ENCODE measurements around the gene TNNI2. TPM values are rescaled to one million over a fixed set of nuclear protein-coding genes. Genes with fewer than 3 reads are reported as not detected.
A peak's percentile ranks its signal among the peaks of the same experiment; 100 is the strongest.

The TNNI2 gene
- total RNA-seq, 4 donors from 2014 or later = 1,499 to 3,728 (median 2,254) TPM

DNA sequence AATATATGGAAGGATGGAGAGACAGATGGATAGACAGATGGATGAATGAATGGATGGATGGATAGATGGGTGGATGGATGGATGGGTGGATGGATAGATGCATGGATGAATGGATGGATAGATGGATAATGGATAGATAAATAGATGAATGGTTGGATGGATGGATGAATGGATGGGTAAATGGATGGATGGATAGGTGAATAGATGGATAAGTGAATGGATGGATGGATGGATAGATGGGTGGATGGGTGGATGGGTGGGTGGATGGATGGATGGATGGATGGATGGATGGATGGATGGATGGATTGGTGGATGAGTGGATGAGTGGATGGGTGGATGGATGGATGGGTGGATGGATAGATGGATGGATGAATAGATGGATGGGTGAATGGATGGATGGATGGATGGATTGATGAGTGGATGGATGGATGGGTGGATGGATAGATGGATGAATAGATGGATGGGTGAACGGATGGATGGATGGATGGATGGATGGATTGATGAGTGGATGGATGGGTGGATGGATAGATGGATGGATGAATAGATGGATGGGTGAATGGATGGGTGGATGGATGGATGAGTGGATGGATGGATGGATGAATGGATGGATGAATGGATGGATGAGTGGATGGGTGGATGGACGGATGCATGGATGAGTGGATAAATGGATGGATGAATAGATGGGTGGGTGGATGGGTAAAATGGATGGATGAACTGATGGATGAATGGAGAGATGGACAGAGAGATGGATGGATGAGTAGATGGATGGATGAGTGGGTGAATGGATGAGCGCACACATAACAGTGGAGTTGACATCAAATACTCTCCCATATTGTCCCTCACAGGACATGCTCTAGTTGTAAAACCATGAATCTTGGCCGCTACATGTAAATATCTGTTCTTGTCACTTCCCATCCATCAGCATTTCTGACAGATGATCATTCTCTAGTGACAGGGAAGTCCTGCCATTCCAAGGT lies 22.9 kb downstream of the TNNI2 start:
- no peaks in the 10 kb centered on the region for H3K9me3 ChIP-seq
- no peak overlapping the region for H3K4me3 ChIP-seq
- in situ Hi-C loops (cut with MboI; ENCODE audit: low sequenced_read_pairs in 4 of 4) = no loop called here
- H3K36me3 ChIP-seq = no peaks in the 10 kb centered on the region
- no peaks in the 10 kb centered on the region for H3K27me3 ChIP-seq
- intact Hi-C loops (cut with DNase I; ENCODE audit: low total_unique reads) = no loop called here
- no peak for TF ChIP-seq POLR2A (IDR thresholded peaks at IDR 0.05)
- TF ChIP-seq, protein P1, sequence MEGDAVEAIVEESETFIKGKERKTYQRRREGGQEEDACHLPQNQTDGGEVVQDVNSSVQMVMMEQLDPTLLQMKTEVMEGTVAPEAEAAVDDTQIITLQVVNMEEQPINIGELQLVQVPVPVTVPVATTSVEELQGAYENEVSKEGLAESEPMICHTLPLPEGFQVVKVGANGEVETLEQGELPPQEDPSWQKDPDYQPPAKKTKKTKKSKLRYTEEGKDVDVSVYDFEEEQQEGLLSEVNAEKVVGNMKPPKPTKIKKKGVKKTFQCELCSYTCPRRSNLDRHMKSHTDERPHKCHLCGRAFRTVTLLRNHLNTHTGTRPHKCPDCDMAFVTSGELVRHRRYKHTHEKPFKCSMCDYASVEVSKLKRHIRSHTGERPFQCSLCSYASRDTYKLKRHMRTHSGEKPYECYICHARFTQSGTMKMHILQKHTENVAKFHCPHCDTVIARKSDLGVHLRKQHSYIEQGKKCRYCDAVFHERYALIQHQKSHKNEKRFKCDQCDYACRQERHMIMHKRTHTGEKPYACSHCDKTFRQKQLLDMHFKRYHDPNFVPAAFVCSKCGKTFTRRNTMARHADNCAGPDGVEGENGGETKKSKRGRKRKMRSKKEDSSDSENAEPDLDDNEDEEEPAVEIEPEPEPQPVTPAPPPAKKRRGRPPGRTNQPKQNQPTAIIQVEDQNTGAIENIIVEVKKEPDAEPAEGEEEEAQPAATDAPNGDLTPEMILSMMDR (IDR thresholded peaks at IDR 0.05 in 4 of 5, conservative IDR thresholded peaks at IDR 0.05 in 1 of 5) = no peak
- ATAC-seq = no peak
- peaks cover 21 to 30% of the 10 kb centered on the region in 2 donors for H3K4me1 ChIP-seq
- no peak for DNase-seq
- no peak overlapping the region for H3K27ac ChIP-seq

DNA sequence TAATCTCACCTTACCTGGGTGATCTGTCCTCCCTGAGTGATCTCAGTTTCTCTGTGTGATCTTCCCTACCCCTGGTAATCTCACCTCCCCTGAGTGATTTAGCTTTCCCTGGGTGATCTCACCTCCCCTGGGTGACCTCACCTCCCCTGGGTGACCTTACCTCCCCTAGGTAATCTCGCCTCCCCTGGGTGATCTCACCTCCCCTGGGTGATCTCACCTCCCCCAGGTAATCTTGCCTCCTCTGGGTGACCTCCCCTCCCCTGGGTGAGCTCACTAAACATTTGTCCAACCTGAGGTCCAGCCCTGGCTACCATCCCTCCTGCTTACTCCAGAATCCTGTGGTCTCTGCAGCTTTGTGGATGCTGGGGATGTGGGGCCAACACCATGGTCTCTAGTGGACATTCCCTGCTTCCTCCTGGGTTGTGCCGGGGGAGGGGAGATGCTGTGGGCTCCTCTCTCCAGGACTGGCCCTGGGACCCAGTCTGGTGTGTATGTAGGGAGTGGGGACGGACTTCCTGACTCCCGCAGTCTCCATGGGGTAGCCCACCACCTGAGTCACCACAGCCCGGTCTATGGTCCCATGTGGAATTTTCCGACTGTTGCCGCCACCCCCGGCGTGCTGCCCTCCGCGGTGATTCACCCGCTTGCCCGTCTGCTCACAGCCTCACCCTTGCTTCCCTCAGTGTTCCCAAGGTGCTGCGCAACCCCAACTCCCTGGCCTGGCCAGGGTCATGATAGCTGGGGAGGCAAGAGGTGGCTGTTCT lies 24.0 kb downstream of the TNNI2 start:
- DNase-seq (no peak), ATAC-seq (peak; percentile 30 to 42)
- Histone ChIP-seq H3K36me3 (no peaks in the 10 kb centered on the region), H3K9me3 (no peaks in the 10 kb centered on the region), H3K27me3 (peaks cover 0 to 1% (median 0%) of the 10 kb centered on the region in 3 donors), H3K4me3 (no peak overlapping the region), H3K27ac (peak overlapping the region; percentile 64 to 83 (median 76)), H3K4me1 (peaks cover 21 to 30% of the 10 kb centered on the region in 2 donors)
- intact Hi-C loops (cut with DNase I; ENCODE audit: low total_unique reads) = no loop called here
- in situ Hi-C loops (cut with MboI; ENCODE audit: low sequenced_read_pairs in 4 of 4) = no loop called here
- TF ChIP-seq, protein P1 (IDR thresholded peaks at IDR 0.05 in 4 of 5, conservative IDR thresholded peaks at IDR 0.05 in 1 of 5) = no peak
- no peak for TF ChIP-seq POLR2A (IDR thresholded peaks at IDR 0.05)

DNA sequence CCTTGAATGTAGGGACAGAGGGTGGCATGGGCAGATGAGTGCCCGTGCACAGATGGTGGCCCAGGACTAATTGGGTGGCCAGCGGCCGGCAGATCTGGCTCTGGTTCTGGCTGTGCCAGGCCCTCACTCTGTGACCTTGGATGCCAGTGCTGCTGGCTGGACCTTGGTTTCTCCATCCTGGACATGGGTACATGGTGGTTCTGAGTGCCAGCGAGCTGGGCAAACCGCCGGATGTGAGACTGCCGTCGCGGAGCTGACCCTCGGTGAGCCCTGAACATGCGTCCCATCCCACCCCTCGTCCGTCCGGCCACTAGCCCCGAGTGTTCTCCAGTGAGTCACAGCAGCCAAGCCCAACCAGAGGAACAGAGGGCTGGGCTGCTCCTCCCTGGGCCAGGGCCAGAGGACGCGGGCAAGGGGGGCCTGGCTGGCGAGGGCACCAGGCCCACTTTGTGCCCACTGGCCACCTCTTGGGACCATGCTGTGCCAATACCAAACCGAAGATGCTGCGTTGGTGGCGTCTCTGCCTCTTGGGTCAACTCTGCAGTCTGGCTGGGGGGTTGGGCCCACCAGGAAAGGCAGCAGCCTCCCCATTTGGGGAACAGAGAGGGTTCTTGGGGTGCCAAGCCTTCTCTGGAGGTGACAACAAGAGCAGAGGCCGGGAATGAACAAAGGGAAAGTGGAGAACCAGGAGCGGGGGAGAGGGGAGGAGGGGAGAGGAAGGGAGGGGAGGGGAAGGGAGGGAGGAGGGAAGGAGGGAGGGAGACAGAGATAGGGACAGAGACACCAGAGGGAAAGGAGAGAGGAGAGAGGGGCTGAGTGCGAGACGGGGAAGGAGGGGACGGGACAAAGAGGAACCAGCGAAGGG lies 24.8 kb downstream of the TNNI2 start:
- Histone ChIP-seq H3K27ac (peak overlapping the region; percentile 64 to 83 (median 76)), H3K4me3 (peak overlapping the region; percentile 26 to 42 (median 37)), H3K9me3 (no peaks in the 10 kb centered on the region), H3K36me3 (no peaks in the 10 kb centered on the region), H3K27me3 (peaks cover 0 to 9% (median 6%) of the 10 kb centered on the region in 3 donors), H3K4me1 (peaks cover 26 to 32% of the 10 kb centered on the region in 2 donors)
- intact Hi-C loops (cut with DNase I; ENCODE audit: low total_unique reads) (no loop called here), in situ Hi-C loops (cut with MboI; ENCODE audit: low sequenced_read_pairs in 4 of 4) (no loop called here)
- TF ChIP-seq POLR2A (IDR thresholded peaks at IDR 0.05) = peak; percentile 20 to 36
- TF ChIP-seq, protein P1 (IDR thresholded peaks at IDR 0.05 in 4 of 5, conservative IDR thresholded peaks at IDR 0.05 in 1 of 5) = no peak
- ATAC-seq = peak; percentile 79 to 80
- peak; percentile 64 to 71 for DNase-seq

DNA sequence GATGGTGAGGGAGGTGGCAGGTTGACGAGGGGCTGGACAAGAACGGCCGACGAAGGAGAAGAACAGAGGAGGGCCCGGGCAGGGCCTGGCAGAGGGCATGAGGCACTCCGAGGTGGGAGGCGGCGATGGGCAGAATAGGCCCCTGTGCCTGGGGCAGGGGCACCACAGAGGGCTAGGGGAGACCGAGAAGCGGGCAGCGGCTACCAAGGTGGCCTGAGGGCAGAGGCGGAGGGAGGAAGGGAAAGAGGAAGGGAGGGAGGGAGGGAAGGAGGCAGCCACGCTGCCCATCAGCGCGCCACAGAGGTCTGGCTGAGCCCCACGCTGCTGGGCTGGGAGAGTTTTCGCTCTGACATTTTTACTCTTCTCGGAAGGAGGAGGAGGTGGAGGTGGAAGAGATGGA lies 25.4 kb downstream of the TNNI2 start:
- ATAC-seq = peak; percentile 8 to 25
- peaks cover 26 to 37% of the 10 kb centered on the region in 2 donors for H3K4me1 ChIP-seq

More for the DNA sequence above, 25.4 kb downstream of the TNNI2 start:
- in situ Hi-C loops (cut with MboI; ENCODE audit: low sequenced_read_pairs in 4 of 4) = no loop called here
- DNase-seq = no peak
- Histone ChIP-seq H3K4me3 (peak overlapping the region; percentile 25 to 38 (median 31)), H3K9me3 (no peaks in the 10 kb centered on the region), H3K36me3 (no peaks in the 10 kb centered on the region), H3K27me3 (peaks cover 5 to 15% (median 12%) of the 10 kb centered on the region in 3 donors), H3K27ac (peak overlapping the region; percentile 64 to 83 (median 76))
- no peak for TF ChIP-seq POLR2A (IDR thresholded peaks at IDR 0.05)
- TF ChIP-seq, protein P1 (IDR thresholded peaks at IDR 0.05 in 4 of 5, conservative IDR thresholded peaks at IDR 0.05 in 1 of 5) = no peak
- intact Hi-C loops (cut with DNase I; ENCODE audit: low total_unique reads) = no loop called here

Data from gastrocnemius medialis (tissue), 4 donors.